Measurements from ENCODE around the gene CCDC8. TPM values are rescaled to one million over a fixed set of nuclear protein-coding genes. Genes with fewer than 3 reads are reported as not detected.

CCDC8 gene
- total RNA-seq, 1 experiment from 2014 or later = 27.5 TPM

DNA sequence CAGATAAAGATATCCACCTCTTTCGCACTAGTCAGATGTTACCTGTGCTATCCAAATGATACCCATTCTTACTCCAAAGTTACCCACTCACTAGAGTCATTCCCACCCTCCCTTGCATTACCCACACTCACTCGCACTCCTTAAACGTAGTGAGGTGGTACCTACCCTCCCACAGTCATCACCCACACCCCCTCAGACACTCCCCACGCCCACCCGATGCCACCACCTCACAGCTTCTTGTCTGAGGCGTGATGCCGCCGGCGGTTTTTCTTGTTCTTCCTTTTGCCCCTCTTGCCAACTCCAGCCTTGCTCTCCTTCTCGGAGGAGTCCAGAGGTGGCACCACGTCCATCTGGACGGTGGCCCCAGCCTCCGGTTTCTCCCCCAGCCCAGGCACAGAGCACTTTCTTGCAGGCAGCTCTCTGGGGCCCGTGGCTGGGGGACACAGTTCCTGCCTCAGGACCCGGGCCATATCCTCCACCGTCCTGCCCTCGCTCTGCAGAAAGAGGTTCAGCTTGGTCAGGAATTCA is 14.2 kb upstream of the CCDC8 start:
- Histone ChIP-seq H3K9ac (ENCODE audit: extremely low read depth, insufficient read length, low read length) (no peak overlapping the region), H4K20me1 (ENCODE audit: control insufficient read depth, insufficient read depth, insufficient read length) (no peaks in the 10 kb centered on the region), H3K79me1 (ENCODE audit: insufficient read depth, low read depth, low read length, poor library complexity, severe bottlenecking) (no peaks in the 10 kb centered on the region), H2BK15ac (ENCODE audit: low read depth, low read length) (no peak overlapping the region), H3T11ph (ENCODE audit: low read length) (no peak overlapping the region), H2AFZ (ENCODE audit: low read length) (no peak overlapping the region), H2BK20ac (ENCODE audit: low read depth, low read length, poor library complexity, severe bottlenecking) (no peak overlapping the region), H2BK12ac (ENCODE audit: insufficient read length, low read depth, low read length) (no peak overlapping the region), H3K4ac (ENCODE audit: low read depth, low read length) (no peak overlapping the region), H3K18ac (ENCODE audit: insufficient read length, low read depth, low read length) (no peak overlapping the region), H3K79me2 (ENCODE audit: insufficient read depth, low read length) (no peaks in the 10 kb centered on the region), H3K9me3 (ENCODE audit: control insufficient read depth, low read depth, low read length) (no peaks in the 10 kb centered on the region), H2BK5ac (ENCODE audit: insufficient read length, low read length) (no peak overlapping the region), H3K4me2 (ENCODE audit: insufficient read depth, insufficient read length, low read length) (no peak overlapping the region), H4K8ac (replicated peaks; ENCODE audit: insufficient read length, low read depth, low read length) (no peak overlapping the region), H3K23ac (ENCODE audit: insufficient read length, low read depth, low read length) (no peak overlapping the region), H3K56ac (ENCODE audit: insufficient read length, low read depth, low read length) (no peak overlapping the region), H2AK5ac (ENCODE audit: insufficient read length, low read length) (no peak overlapping the region), H3K4me1 (ENCODE audit: insufficient read depth, low read length) (no peaks in the 10 kb centered on the region), H4K91ac (ENCODE audit: insufficient read length, low read depth, low read length) (no peak overlapping the region), H2BK120ac (ENCODE audit: low read depth, low read length, poor library complexity, severe bottlenecking) (no peak overlapping the region), H3K27me3 (ENCODE audit: insufficient read depth, low read length) (no peaks in the 10 kb centered on the region; the same call in none of the 2 replicates), H3K27ac (ENCODE audit: insufficient read length, low read depth, low read length) (no peak overlapping the region), H3K14ac (ENCODE audit: insufficient read depth, low read length) (no peak overlapping the region; the same call in 1 of the 2 replicates), H3K23me2 (ENCODE audit: insufficient read length, low read depth, low read length, poor library complexity, severe bottlenecking) (peaks cover 14% of the 10 kb centered on the region), H4K5ac (ENCODE audit: insufficient read length, low read depth, low read length) (no peak overlapping the region)
- peak overlapping the region; percentile 71 to 82; a peak in 4 of 5 replicates for H3K4me3 Mint-ChIP-seq
- no peak for DNase-seq
- peaks cover 43% of the 10 kb centered on the region for H3K27me3 Mint-ChIP-seq (ENCODE audit: low read depth)
- H3K27ac Mint-ChIP-seq = no peak overlapping the region
- TF ChIP-seq, protein P1, sequence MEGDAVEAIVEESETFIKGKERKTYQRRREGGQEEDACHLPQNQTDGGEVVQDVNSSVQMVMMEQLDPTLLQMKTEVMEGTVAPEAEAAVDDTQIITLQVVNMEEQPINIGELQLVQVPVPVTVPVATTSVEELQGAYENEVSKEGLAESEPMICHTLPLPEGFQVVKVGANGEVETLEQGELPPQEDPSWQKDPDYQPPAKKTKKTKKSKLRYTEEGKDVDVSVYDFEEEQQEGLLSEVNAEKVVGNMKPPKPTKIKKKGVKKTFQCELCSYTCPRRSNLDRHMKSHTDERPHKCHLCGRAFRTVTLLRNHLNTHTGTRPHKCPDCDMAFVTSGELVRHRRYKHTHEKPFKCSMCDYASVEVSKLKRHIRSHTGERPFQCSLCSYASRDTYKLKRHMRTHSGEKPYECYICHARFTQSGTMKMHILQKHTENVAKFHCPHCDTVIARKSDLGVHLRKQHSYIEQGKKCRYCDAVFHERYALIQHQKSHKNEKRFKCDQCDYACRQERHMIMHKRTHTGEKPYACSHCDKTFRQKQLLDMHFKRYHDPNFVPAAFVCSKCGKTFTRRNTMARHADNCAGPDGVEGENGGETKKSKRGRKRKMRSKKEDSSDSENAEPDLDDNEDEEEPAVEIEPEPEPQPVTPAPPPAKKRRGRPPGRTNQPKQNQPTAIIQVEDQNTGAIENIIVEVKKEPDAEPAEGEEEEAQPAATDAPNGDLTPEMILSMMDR (conservative IDR thresholded peaks at IDR 0.05) = no peak
- H3K36me3 Mint-ChIP-seq (ENCODE audit: insufficient read depth in 1 of 3, low read depth in 3 of 3) = no peaks in the 10 kb centered on the region
- no CpG with 5 or more reads among the region's 17 CpGs for WGBS (ENCODE audit: extremely low coverage, insufficient read length, low lambda C conversion rate)
- no peaks in the 10 kb centered on the region; a peak in 1 of 5 replicates for H3K9me3 Mint-ChIP-seq
- peaks cover 26 to 38% of the 10 kb centered on the region in 2 experiments for H3K4me1 Mint-ChIP-seq
